Measurements from ENCODE around the gene KNSTRN.

The KNSTRN gene, protein sequence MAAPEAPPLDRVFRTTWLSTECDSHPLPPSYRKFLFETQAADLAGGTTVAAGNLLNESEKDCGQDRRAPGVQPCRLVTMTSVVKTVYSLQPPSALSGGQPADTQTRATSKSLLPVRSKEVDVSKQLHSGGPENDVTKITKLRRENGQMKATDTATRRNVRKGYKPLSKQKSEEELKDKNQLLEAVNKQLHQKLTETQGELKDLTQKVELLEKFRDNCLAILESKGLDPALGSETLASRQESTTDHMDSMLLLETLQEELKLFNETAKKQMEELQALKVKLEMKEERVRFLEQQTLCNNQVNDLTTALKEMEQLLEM

DNA sequence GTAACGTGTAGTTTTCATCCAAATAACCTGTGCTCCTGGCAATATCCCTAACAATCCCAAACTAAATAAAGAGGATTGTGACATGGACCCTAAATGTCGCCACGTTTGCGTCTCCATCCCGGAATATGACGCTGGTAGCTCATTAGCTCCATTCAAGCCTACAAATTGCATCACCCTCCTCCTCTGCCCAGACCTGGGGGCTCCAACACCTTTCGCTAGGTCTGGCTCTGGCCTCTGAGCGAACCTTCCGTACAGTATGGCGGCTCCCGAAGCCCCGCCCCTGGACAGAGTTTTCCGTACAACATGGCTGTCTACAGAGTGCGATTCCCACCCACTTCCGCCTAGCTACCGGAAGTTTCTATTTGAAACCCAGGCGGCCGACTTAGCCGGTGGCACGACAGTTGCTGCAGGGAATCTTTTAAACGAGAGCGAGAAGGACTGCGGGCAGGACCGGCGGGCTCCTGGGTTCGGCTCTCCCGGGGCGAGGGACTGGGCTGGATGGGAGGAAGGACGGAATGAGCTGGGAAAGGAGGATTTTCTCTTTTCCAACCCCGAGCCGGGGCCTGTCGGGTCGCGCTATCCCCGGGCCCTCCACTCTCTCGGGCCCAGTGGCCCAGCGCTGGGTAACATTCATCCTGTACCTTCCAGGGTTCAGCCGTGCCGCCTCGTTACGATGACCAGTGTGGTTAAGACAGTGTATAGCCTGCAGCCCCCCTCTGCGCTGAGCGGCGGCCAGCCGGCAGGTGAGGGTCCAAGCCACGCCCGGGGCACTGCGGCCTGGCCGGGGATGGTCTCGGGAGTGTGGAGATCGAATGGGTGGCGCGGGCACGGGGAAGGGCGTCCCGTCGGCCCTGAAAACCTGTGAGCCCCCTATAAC is at the start of gene KNSTRN:
Gene KNSTRN, plus strand, starts transcription at position 142 of the 877 bp plus-strand sequence. Its CDS starts 115 bp downstream, at position 257.
- DNase-seq: peak; percentile 92 to 94

- DNase-seq: peak; percentile 31 to 77
Measured at GRCh38 chr15:40333922-40334492, 48.5 kb upstream of the KNSTRN start.

GRCh38 chr15:40334541-40334940 is 48.0 kb upstream of the KNSTRN start:
- DNase-seq: no peak

- DNase-seq: no peak
Measured at GRCh38 chr15:40334941-40335795, 47.4 kb upstream of the KNSTRN start.

DNA sequence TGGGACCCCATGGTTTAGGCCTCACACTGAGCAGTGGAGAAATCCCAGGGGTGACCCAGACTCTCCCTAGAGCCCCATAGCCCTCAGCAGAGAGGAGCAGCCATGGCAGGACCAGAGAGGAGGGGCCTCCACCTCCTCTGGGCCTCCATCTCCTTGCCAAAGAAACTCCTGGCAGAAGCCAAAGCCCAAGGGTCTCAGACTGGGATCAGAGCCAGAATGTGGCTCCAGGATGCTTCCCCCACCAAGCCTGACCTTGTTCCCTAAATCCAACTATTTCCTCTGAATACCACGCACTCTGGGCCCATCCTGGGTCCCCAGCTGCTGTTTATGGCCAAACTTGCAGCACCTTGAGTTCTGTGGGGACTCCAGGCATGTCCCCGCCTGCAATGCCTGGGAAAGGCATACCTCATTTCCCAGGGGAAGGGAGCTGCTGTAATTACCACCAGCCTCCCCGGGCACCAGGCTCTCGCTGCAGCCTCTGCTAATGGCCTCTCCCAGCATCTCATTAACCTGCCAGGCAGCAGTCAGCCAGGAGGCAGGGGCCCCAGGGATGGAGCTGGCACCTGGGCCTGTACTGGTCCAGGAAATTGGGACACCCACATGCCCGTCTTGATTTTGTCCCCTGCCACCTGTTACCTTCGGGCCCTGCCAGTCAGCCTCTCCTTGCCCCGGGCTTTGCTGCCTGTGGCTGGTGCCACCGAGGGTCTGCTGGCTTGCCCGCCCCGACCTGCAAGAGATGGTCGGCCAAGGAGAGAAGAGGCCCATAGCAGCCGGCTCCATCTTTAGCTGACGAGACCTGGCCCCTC is 46.4 kb upstream of the KNSTRN start:
- DNase-seq: no peak

DNA sequence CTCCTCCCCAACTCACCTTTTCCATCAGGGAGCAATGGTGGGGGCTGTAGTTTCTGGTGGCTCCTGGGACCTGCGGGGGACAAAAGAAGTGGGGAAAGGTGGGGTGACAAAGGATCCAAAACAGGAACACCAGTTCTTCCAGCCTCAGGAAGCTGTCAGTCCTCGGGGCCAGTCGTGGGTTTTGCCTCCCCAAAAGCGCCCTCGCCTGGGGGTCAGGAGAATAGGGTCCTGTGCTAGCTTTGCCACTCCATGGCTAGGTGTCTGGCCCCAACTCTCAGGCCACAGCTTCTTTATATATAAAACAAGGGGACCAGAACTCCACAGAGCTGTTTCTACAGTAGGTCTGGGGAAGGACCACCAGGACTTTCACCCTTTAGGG is 45.8 kb upstream of the KNSTRN start:
- DNase-seq: peak; percentile 19 to 38

DNA sequence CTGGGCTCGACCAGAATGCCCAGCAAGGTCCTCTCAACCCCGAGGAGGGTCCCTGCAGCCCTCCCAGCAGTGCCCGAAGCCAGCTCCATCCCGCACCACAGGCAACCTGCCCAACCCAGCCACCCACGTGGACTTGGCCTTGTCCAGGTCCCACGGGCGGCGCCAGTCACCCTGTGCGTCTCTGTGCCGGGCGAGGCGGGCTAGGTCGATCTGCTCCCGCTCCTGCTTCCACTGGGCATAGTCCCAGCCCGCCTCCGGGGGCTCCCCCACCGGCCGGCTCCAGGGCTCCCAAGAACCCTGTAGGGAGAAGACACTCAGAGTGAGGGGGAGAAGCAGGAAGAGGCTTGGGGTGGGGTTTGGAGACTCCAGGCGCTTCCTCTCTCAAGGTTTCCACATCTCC is 44.9 kb upstream of the KNSTRN start:
- DNase-seq: no peak

DNA sequence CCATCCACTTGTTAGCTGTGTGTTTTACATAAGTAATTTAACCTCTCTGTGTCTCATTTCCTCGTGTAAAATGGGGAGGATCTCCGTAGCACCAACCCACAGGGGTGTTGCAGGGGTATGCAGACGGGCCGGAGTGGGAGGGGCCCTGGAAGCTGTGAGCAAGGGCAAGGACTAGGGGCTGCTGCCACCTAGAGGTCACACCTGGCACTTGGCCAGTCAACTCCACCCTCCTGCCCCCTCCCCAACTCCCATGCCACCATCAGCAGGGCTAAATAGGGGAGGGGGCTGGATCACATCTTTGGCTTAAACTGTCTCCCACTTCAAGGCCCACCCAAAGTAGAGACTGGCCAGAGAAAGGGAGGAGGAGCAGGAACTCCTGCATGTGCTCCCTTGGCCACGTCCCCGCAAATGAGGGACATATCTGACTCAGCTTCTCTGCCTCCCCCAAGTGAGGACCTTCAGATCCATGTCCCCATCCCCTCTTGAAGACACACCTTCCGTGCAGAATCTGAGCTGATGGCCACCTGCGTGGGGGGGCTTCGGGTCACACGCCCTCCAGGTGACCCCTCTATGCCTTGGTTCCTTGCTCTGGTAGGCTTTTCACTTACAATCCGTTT is 44.4 kb upstream of the KNSTRN start:
- DNase-seq: peak; percentile 79 to 80

GRCh38 chr15:40338921-40339620 is 43.5 kb upstream of the KNSTRN start:
- DNase-seq: no peak

DNA sequence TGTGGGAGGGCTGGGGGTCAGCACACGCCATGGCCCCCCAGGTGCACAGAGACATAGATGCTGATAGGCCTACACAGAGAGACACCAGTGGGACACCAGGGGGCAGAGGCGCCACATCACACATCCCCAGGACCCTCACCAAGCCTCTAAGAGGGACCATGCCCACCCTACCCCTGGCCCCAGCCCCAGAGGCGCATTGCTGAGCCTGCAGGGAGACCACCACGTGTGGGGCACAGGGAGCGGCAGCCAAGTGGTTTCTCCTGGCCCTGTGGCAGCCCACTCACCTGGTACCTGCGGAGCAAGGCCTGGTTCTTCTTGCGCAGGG is 42.9 kb upstream of the KNSTRN start:
- no peak for DNase-seq

DNA sequence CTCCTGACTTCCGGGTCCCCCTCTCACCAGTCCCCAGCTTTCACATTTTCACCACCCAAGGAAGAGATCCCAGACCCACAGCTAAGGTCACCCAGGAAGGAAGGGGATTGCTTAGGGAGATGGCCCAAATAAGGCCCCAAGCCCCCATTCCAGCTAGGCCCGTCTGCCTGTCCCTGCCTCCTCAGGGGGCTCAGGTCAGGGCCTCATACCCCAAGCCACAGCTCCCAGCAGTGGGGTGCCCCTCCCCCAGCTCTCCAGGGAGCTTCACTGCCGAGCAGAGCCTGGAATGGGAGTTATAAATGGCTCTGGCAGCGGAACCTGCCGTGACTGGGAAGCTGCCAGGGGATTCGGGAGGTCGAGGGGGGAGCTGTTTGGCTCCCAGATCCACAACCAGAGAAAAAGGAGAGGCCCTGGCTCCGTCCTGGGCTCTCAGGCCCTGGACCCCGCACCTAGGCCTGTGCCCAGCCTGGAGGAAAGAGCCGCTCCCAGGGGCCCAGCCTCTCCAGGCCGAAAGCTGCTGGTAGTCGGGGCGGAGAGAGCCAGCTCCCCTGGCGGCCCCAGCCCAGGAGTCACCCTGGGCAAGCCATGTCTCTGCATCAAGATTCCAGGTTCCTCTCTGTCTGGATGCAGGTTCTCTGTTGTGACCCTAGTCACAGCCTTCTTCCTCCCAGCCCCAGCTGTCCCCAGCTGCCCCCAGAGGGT is 42.3 kb upstream of the KNSTRN start:
- DNase-seq: no peak

- DNase-seq: peak in 1 of 2 donors; percentile 20
Measured at GRCh38 chr15:40340740-40341400, 41.7 kb upstream of the KNSTRN start, which contains the start of gene CCDC9B. TSS of gene CCDC9B (minus strand) at chr15:40340939. CDS start at chr15:40340819, 120 bp downstream.

DNA sequence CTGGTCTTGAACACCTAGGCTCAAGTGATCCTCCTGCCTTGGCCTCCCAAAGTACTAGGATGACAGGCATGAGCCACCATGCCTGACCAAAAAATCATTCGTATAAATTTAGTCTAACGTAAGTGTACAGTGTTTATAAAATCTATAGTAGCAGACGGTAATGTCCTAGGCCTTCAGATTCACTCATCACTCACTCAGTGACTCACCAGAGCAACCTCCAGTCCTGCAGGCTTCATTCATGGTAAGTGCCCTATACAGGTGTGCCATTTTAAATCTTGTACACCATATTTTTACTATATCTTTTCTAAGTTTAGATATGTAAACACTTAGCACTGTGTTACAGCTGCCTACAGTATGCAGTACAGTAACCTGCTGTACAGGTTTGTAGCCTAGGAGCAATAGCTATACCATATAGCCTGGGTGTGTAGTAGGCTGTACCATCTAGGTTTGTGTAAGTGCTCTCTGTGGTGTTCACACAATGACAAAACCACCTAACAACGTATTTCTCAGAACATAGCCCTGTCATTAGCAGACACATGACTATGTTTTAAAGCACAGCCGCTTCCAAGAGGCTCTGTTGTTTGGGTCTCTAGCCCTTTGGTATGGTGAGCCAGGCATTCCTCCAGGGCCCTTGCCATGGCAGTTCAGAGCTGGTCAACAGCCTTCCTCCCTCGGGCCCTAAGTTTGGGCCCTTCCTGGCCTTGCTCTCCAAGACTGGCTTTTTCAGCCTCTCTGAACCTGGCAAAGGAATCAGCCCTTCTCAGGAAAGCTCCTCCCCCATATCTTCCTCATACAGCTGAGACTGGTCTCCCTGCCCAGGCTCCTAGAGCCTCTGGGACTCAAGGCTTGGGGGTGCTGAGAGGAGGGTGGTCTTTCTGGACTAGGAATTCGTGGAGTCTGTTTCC is 39.9 kb upstream of the KNSTRN start:
- DNase-seq: no peak

DNA sequence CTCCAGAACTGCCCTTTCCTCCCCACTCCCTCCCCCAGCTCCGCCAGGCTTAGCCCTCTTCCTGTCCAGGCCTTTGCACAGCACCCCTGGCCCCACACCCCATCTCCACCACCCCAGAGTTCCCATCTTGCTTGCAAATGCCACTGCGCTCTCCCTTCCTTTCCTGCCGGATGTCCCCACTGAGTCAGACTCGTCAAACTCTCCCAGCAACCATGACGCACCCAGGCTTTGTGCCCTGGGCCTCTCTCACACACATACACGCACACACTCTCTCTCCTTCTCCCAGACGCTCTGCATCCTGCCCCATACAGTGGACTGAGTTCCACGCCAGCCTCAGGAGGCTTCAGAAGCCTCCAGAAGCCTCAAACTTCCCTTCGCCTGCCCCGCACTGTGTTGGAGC is 39.0 kb upstream of the KNSTRN start:
- no peak for DNase-seq

DNA sequence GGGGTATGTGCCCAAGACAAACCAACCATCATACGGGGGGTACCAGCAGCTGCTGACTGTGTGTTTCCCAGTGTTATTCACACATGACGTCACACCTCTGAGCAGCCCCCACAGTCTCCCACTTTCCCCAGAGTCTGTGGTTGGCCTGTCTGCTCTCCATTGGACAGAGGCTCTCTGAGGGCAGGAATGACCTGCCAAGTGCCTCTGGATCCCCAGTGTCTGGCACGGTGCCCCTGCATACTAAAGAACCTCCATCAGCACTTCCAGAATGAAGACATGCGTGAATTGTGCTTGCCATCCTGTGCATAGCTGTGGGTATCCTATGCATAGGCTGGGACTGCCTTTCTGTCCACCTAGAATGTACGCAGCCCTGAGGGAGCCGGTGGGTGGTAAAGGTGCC is 38.3 kb upstream of the KNSTRN start:
- no peak for DNase-seq

- peak; percentile 71 to 80 for DNase-seq
Measured at GRCh38 chr15:40344631-40345120, 37.8 kb upstream of the KNSTRN start.

- DNase-seq: no peak
Measured at GRCh38 chr15:40345225-40345866, 37.2 kb upstream of the KNSTRN start.
